Effector CD4-positive, alpha-beta T cell (primary cell): Measurements from ENCODE around the gene ARNT2.
"Not testable (repeated sequence)": the region's sequence is repeated elsewhere in the genome, so short reads cannot be mapped to it uniquely, and the experiment has no call there.

Experiments
- DNase-seq: peaks from one replicate; pipeline ENCODE4 v3.0.0-alpha.2; 2020

ARNT2 gene

GRCh38 chr15:80494351-80494751 lies 90.2 kb downstream of the ARNT2 start:
- DNase-seq, result no peak

GRCh38 chr15:80494756-80495155 lies 90.6 kb downstream of the ARNT2 start:
- no peak for DNase-seq

- DNase-seq, result no peak
Measured at GRCh38 chr15:80495401-80495942, 91.3 kb downstream of the ARNT2 start.

GRCh38 chr15:80496096-80496495 lies 91.9 kb downstream of the ARNT2 start:
- DNase-seq, result no peak

- DNase-seq, result no peak
Measured at GRCh38 chr15:80497221-80497620, 93.0 kb downstream of the ARNT2 start.

GRCh38 chr15:80498652-80499051 lies 94.5 kb downstream of the ARNT2 start:
- no peak for DNase-seq

- no peak for DNase-seq
Measured at GRCh38 chr15:80500021-80500420, 95.8 kb downstream of the ARNT2 start.

- DNase-seq, result no peak
Measured at GRCh38 chr15:80501476-80501875, 97.3 kb downstream of the ARNT2 start.

GRCh38 chr15:80502782-80503181 lies 98.6 kb downstream of the ARNT2 start:
- DNase-seq, result no peak

- no peak for DNase-seq
Measured at GRCh38 chr15:80503319-80503952, 99.3 kb downstream of the ARNT2 start.

- DNase-seq, result no peak
Measured at GRCh38 chr15:80504931-80505330, 100.7 kb downstream of the ARNT2 start.

GRCh38 chr15:80506286-80506893 lies 102.2 kb downstream of the ARNT2 start:
- DNase-seq, result no peak

- no peak for DNase-seq
Measured at GRCh38 chr15:80507131-80507530, 102.9 kb downstream of the ARNT2 start.

- DNase-seq, result no peak
Measured at GRCh38 chr15:80507638-80508316, 103.6 kb downstream of the ARNT2 start.

- DNase-seq, result no peak
Measured at GRCh38 chr15:80508783-80509182, 104.6 kb downstream of the ARNT2 start.

- DNase-seq, result no peak
Measured at GRCh38 chr15:80509800-80510199, 105.6 kb downstream of the ARNT2 start.

GRCh38 chr15:80510985-80511384 lies 106.8 kb downstream of the ARNT2 start:
- not testable (repeated sequence) for DNase-seq

GRCh38 chr15:80512726-80513660 lies 108.8 kb downstream of the ARNT2 start:
- DNase-seq, result no peak

GRCh38 chr15:80514071-80514780 lies 110.0 kb downstream of the ARNT2 start:
- no peak for DNase-seq

GRCh38 chr15:80517290-80517689 lies 113.1 kb downstream of the ARNT2 start:
- DNase-seq, result no peak

- DNase-seq, result no peak
Measured at GRCh38 chr15:80518522-80518921, 114.3 kb downstream of the ARNT2 start.

- no peak for DNase-seq
Measured at GRCh38 chr15:80523746-80524145, 119.6 kb downstream of the ARNT2 start.
